Naive thymus-derived CD4-positive, alpha-beta T cell (primary cell): ENCODE data around the gene CPPED1. TPM values are rescaled to one million over a fixed set of nuclear protein-coding genes. Genes with fewer than 3 reads are reported as not detected.
"Not testable (repeated sequence)": the region's sequence is repeated elsewhere in the genome, so short reads cannot be mapped to it uniquely, and the experiment has no call there.

ENCODE experiments used
- ATAC-seq: fragments of 150-1000 bp; cut with Tn5 transposase; 2 replicates; pipeline ENCODE4 v1.10.0; 2021; ENCODE audit warnings: mild to moderate bottlenecking, moderate library complexity
- CTCF ChIA-PET: fragments of 350-600 bp; sonication (Branson Sonifier 250); formaldehyde crosslinking; loops from one replicate; lab custom pipeline; 2021; ENCODE audit warnings: antibody characterized with exemption; lab: Charles Lee
- POLR2A ChIA-PET: fragments of 350-600 bp; sonication (Branson Sonifier 250); formaldehyde crosslinking; loops from one replicate; lab custom pipeline; 2021; ENCODE audit warnings: antibody characterized with exemption, inconsistent platforms; lab: Charles Lee
- DNase-seq, 9 donors: peaks; one replicate each; pipeline versions ENCODE4 v3.0.0 to v3.0.0-alpha.2; 2020 to 2022; ENCODE audit warnings: mixed read lengths in 1 of 9
- H3K27ac ChIP-seq: one replicate; pipeline ENCODE4 v1.7.0; 2013; ENCODE audit warnings: mild to moderate bottlenecking, low read depth, low read length, moderate library complexity
- H3K27me3 ChIP-seq, 2 donors: one replicate each; pipeline ENCODE4 v1.7.0; 2013; ENCODE audit warnings: low read length in 2 of 2, mild to moderate bottlenecking in 2 of 2, moderate library complexity in 2 of 2; ENCODE audit not compliant: control insufficient read depth in 2 of 2, insufficient read depth in 2 of 2
- H3K36me3 ChIP-seq, 3 experiments: 1 replicate in 2 of 3; 2 replicates in 1 of 3; pipeline ENCODE4 v1.7.0; 2013; ENCODE audit warnings: low read length in 3 of 3, mild to moderate bottlenecking in 3 of 3, moderate library complexity in 1 of 3; ENCODE audit not compliant: insufficient read depth in 3 of 3, control insufficient read depth in 2 of 3
- H3K4me1 ChIP-seq, 2 donors: one replicate each; pipeline ENCODE4 v1.7.0; 2013; ENCODE audit warnings: low read length in 2 of 2, mild to moderate bottlenecking in 2 of 2, moderate library complexity in 1 of 2; ENCODE audit not compliant: control insufficient read depth in 2 of 2, insufficient read depth in 2 of 2
- H3K4me3 ChIP-seq: 2 replicates; pipeline ENCODE4 v1.7.0; 2013; ENCODE audit warnings: mild to moderate bottlenecking, low read length
- H3K9me3 ChIP-seq, 3 experiments: 1 replicate in 2 of 3; 2 replicates in 1 of 3; pipeline ENCODE4 v1.7.0; 2013; ENCODE audit warnings: low read length in 3 of 3; ENCODE audit not compliant: control insufficient read depth in 2 of 3
- H3K27ac Mint-ChIP-seq, 9 donors: one replicate each; pipeline ENCODE4 v1.8.0; 2020 to 2022; ENCODE audit warnings: mixed read lengths in 9 of 9, mild to moderate bottlenecking in 8 of 9, moderate library complexity in 5 of 9, inconsistent platforms in 2 of 9
- H3K27me3 Mint-ChIP-seq, 5 donors: one replicate each; pipeline ENCODE4 v1.8.0; 2021 to 2022; ENCODE audit warnings: mixed read lengths in 5 of 5, mild to moderate bottlenecking in 1 of 5
- H3K36me3 Mint-ChIP-seq, 5 donors: one replicate each; pipeline ENCODE4 v1.8.0; 2020 to 2022; ENCODE audit warnings: mixed read lengths in 5 of 5, mild to moderate bottlenecking in 3 of 5, inconsistent platforms in 1 of 5
- H3K4me1 Mint-ChIP-seq, 7 donors: one replicate each; pipeline ENCODE4 v1.8.0; 2020 to 2022; ENCODE audit warnings: mixed read lengths in 7 of 7, mild to moderate bottlenecking in 3 of 7, inconsistent platforms in 1 of 7
- H3K4me3 Mint-ChIP-seq, 10 donors: one replicate each; pipeline ENCODE4 v1.8.0; 2020 to 2022; ENCODE audit warnings: mild to moderate bottlenecking in 10 of 10, mixed read lengths in 10 of 10, moderate library complexity in 6 of 10, inconsistent platforms in 2 of 10
- H3K9me3 Mint-ChIP-seq, 11 donors: one replicate each; pipeline ENCODE4 v1.8.0; 2020 to 2022; ENCODE audit warnings: mixed read lengths in 11 of 11, mild to moderate bottlenecking in 4 of 11, inconsistent platforms in 1 of 11, moderate library complexity in 1 of 11
- intact Hi-C, 2 donors: fragments of 100-400 bp; cut with micrococcal nuclease; formaldehyde crosslinking; loops; one replicate each; pipeline ENCODE4 v1.15.1; 2023
- polyA plus RNA-seq, 2 donors: library from polyadenylated mRNA; unstranded; fragments of 300-500 nt; fragmentation: Illumina TruSeq; gene quantifications; one replicate each; pipeline ENCODE4 v1.2.3, GENCODE V29; 2021
- total RNA-seq, 6 experiments: library from RNA in 5 of 6; stranded (reverse) in 5 of 6; gene quantifications; 1 replicate in 5 of 6; 2 replicates in 1 of 6; pipeline ENCODE4 v1.2.3 and lab custom pipeline; 2021 to 2026

The CPPED1 gene
- total and polyA plus RNA-seq, 7 experiments from 2014 or later = 2.4 to 56.5 (median 3.8) TPM

DNA sequence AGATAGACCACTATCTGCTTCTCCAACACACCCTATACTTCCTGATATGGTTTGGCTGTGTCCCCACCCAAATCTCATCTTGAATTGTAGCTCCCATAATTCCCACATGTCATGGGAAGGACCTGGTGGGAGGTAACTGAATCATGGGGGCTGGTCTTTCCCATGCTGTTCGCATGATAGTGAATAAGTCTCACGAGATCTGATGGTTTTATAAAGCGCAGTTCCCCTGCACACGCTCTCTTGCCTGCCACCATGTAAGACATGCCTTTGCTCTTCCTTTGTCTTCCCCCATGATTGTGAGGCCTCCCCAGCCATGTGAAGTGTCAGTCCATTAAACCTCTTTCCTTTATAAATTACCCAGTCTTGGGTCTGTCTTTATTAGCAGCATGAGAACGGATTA is 11.2 kb downstream of the CPPED1 start:
- H3K36me3 Mint-ChIP-seq = peaks cover 8 to 35% (median 22%) of the 10 kb centered on the region in 5 donors
- peaks cover 0 to 13% (median 4%) of the 10 kb centered on the region in 11 donors for H3K9me3 Mint-ChIP-seq
- H3K27ac ChIP-seq, DNase-seq, H3K9me3 ChIP-seq, ATAC-seq, CTCF ChIA-PET, POLR2A ChIA-PET, H3K27me3 ChIP-seq, H3K27me3 Mint-ChIP-seq, H3K36me3 ChIP-seq, intact Hi-C loops, H3K4me1 Mint-ChIP-seq, H3K4me3 ChIP-seq, H3K4me3 Mint-ChIP-seq, H3K4me1 ChIP-seq, H3K27ac Mint-ChIP-seq: not testable (repeated sequence)

DNA sequence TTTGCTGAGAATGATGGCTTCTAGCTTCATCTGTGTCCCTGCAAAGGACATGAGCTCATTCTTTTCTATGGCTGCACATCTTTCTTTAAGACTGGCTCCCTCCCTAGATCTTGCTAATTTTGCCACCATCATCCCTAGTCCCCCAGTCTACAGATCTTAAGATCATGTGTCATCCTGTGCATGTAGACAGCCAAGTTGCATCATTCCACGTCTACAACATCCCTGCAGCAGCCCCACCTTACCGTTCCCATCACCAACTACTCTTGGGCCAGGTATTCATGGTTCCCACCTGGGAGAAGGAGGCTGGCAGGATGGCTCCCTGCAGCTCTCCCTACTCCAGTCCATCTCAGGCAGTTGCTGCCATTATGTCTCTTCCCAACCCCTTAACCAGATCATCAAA is 12.3 kb downstream of the CPPED1 start:
- H3K36me3 Mint-ChIP-seq = peaks cover 8 to 35% (median 18%) of the 10 kb centered on the region in 5 donors
- Histone ChIP-seq H3K36me3 (no peaks in the 10 kb centered on the region), H3K27ac (no peak overlapping the region), H3K9me3 (no peaks in the 10 kb centered on the region), H3K4me3 (no peak overlapping the region), H3K4me1 (no peaks in the 10 kb centered on the region), H3K27me3 (no peaks in the 10 kb centered on the region)
- ChIA-PET POLR2A (no interaction called here), CTCF (no interaction called here)
- intact Hi-C loops = no loop called here
- ATAC-seq (no peak), DNase-seq (no peak)
- H3K27me3 Mint-ChIP-seq = no peaks in the 10 kb centered on the region
- no peak overlapping the region for H3K27ac Mint-ChIP-seq
- H3K4me1 Mint-ChIP-seq = peaks cover 0 to 9% (median 0%) of the 10 kb centered on the region in 7 donors
- H3K9me3 Mint-ChIP-seq = peaks cover 0 to 13% (median 4%) of the 10 kb centered on the region in 11 donors
- no peak overlapping the region for H3K4me3 Mint-ChIP-seq

DNA sequence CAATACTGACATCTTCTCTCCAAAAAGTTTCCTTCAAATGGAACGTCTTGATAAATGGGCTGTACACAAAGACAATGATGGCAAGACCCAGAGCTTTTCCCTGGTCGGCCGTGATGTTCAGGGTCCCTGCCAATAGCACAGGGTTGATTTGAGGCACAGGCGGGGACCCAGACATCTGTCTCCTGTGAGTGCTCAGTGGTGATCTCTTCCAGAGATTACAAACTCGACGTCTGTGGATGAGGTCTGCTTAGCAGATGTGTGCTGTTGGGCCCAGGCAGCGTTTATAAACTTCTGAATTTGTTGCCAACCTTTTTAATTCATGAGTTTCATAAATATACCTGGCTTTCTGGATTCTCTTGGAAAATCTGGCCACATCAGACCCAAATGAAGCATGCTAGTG is 14.9 kb downstream of the CPPED1 start:
- CTCF ChIA-PET = interaction anchor here (1.2 kb wide), 1 partner anchor 694 kb away, joined by 3 read pairs; no protein-coding TSS in a partner anchor
- no peak overlapping the region for H3K27ac ChIP-seq

DNA sequence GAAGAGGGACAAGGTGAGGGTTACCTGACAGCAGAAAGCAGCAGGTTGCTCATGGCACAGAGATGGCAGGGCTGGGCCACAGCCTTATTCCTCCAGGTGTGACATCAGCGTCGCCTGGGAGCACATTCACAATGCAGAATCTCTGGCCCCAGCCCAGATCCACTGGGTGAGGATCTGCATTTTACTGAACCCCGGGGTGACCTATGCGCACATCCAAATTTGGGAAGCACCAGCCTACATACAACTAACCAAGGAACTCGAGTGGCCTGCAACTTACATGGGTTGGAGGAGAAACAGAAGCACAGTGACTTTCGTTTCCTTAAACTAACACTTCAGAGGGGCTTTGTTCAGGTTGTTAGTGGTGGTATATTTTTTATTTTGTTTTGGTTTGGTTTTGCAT is 17.6 kb downstream of the CPPED1 start:
- Histone ChIP-seq H3K9me3 (no peaks in the 10 kb centered on the region), H3K27me3 (no peaks in the 10 kb centered on the region), H3K27ac (no peak overlapping the region), H3K36me3 (no peaks in the 10 kb centered on the region), H3K4me1 (no peaks in the 10 kb centered on the region), H3K4me3 (no peak overlapping the region)
- peaks cover 0 to 22% (median 13%) of the 10 kb centered on the region in 5 donors for H3K36me3 Mint-ChIP-seq
- no peak overlapping the region for H3K4me3 Mint-ChIP-seq
- intact Hi-C loops = no loop called here
- H3K27ac Mint-ChIP-seq = no peak overlapping the region
- H3K9me3 Mint-ChIP-seq = peaks cover 0 to 16% (median 3%) of the 10 kb centered on the region in 11 donors
- POLR2A ChIA-PET = no interaction called here
- DNase-seq (no peak), ATAC-seq (no peak)
- peaks cover 0 to 6% (median 0%) of the 10 kb centered on the region in 7 donors for H3K4me1 Mint-ChIP-seq
- CTCF ChIA-PET = no interaction called here
- H3K27me3 Mint-ChIP-seq = no peaks in the 10 kb centered on the region

More for the DNA sequence above, 14.9 kb downstream of the CPPED1 start:
- no peak overlapping the region for H3K4me3 Mint-ChIP-seq
- ATAC-seq = no peak
- Histone ChIP-seq H3K4me1 (no peaks in the 10 kb centered on the region), H3K4me3 (no peak overlapping the region), H3K9me3 (no peaks in the 10 kb centered on the region), H3K36me3 (no peaks in the 10 kb centered on the region), H3K27me3 (no peaks in the 10 kb centered on the region)
- DNase-seq = no peak
- intact Hi-C loops = no loop called here
- H3K9me3 Mint-ChIP-seq = peaks cover 0 to 20% (median 7%) of the 10 kb centered on the region in 11 donors
- no peak overlapping the region for H3K27ac Mint-ChIP-seq
- peaks cover 0 to 9% (median 0%) of the 10 kb centered on the region in 7 donors for H3K4me1 Mint-ChIP-seq
- peaks cover 8 to 34% (median 18%) of the 10 kb centered on the region in 5 donors for H3K36me3 Mint-ChIP-seq
- POLR2A ChIA-PET = no interaction called here
- H3K27me3 Mint-ChIP-seq = no peaks in the 10 kb centered on the region

DNA sequence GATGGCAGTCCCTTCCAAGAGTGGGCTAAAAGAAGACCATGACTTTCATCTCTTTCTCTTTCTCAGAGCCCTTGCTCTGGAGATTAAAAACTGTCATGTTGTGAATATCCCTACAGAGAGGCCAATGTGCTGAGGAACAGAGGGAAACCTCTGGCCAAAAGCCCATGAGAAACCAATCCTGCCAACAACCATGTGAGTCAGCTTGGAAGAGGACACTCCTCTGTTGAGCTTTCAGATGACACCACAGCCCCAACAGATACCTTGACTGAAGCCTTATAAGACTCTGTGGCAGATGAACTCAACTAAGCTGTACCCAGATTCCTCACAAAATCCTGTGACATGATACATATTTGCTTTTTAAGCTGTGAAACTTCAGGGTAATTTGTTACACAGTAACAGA is 19.6 kb downstream of the CPPED1 start:
- no peaks in the 10 kb centered on the region for H3K9me3 ChIP-seq
- ChIA-PET POLR2A (no interaction called here), CTCF (interaction anchor here (0.6 kb wide), 1 partner anchor 1559 kb away, joined by 4 read pairs; no protein-coding TSS in a partner anchor)
- H3K27ac ChIP-seq = no peak overlapping the region
- H3K9me3 Mint-ChIP-seq = peaks cover 0 to 16% (median 3%) of the 10 kb centered on the region in 11 donors
- no peak overlapping the region for H3K4me3 Mint-ChIP-seq
- H3K27me3 Mint-ChIP-seq = no peaks in the 10 kb centered on the region
- H3K4me1 ChIP-seq = no peaks in the 10 kb centered on the region
- H3K36me3 ChIP-seq = no peaks in the 10 kb centered on the region
- peaks cover 0 to 33% (median 23%) of the 10 kb centered on the region in 5 donors for H3K36me3 Mint-ChIP-seq
- H3K4me3 ChIP-seq = no peak overlapping the region
- H3K27ac Mint-ChIP-seq = no peak overlapping the region
- ATAC-seq (no peak), DNase-seq (no peak)
- H3K27me3 ChIP-seq = no peaks in the 10 kb centered on the region
- peaks cover 0 to 6% (median 0%) of the 10 kb centered on the region in 7 donors for H3K4me1 Mint-ChIP-seq
- intact Hi-C loops = no loop called here

DNA sequence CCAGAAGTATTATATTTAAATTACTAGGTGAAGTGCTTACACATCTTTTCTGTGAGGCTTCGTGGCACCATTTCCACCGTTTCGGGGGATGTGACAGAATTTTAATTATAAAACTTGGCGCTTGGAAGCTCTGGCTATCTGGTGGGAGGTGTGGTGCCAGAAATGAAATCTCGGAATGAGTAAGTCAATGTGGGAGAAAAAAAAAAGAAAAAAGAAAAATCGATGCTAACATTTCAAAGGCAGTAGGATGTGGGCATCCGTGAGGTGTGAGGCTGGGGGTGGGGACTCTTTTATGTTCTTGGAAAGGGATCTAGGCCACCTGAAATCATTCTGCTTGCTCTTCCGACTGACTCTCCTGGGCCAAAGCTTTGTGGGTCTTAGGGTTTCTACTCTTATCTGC is 21.9 kb downstream of the CPPED1 start:
- Histone ChIP-seq H3K9me3 (no peaks in the 10 kb centered on the region), H3K4me3 (no peak overlapping the region), H3K4me1 (no peaks in the 10 kb centered on the region), H3K27ac (no peak overlapping the region), H3K36me3 (no peaks in the 10 kb centered on the region), H3K27me3 (no peaks in the 10 kb centered on the region)
- ATAC-seq (no peak), DNase-seq (no peak)
- Mint-ChIP-seq H3K27ac (peak overlapping the region in 1 of 9 donors; percentile 21), H3K9me3 (peaks cover 0 to 13% (median 5%) of the 10 kb centered on the region in 11 donors), H3K36me3 (peaks cover 0 to 36% (median 30%) of the 10 kb centered on the region in 5 donors), H3K4me1 (peaks cover 0 to 6% (median 0%) of the 10 kb centered on the region in 7 donors), H3K4me3 (peak overlapping the region in 1 of 10 donors; percentile 2), H3K27me3 (no peaks in the 10 kb centered on the region)
- intact Hi-C loops = no loop called here
- POLR2A ChIA-PET = no interaction called here
- CTCF ChIA-PET = no interaction called here

DNA sequence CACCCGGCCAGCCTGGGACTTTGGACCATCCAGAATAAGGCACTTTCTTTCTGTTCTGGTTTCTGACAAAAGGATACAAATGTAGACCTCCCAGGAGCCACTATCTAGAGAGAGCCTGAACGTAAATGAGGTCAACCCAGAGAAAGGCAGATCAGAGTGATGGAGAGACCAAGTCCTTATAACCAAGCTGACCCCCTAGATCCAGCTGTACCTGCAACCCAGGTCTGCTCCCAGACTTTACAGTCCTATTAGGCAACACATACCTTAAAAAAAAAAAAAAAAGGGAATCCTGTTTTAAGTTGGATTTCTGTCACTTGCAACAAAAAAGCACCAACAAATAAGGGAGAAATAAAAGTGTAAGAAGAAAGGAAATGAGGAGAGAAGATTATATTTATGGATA is 23.2 kb downstream of the CPPED1 start:
- DNase-seq (no peak), ATAC-seq (no peak)
- CTCF ChIA-PET = no interaction called here
- Mint-ChIP-seq H3K4me1 (peaks cover 0 to 6% (median 0%) of the 10 kb centered on the region in 7 donors), H3K36me3 (peaks cover 7 to 47% (median 42%) of the 10 kb centered on the region in 5 donors), H3K4me3 (no peak overlapping the region), H3K27me3 (no peaks in the 10 kb centered on the region), H3K9me3 (peaks cover 0 to 18% (median 6%) of the 10 kb centered on the region in 11 donors), H3K27ac (no peak overlapping the region)
- intact Hi-C loops = no loop called here
- H3K9me3 ChIP-seq = no peaks in the 10 kb centered on the region
- POLR2A ChIA-PET = no interaction called here
- H3K27me3 ChIP-seq = no peaks in the 10 kb centered on the region
- no peaks in the 10 kb centered on the region for H3K4me1 ChIP-seq
- no peaks in the 10 kb centered on the region for H3K36me3 ChIP-seq
- H3K4me3 ChIP-seq = no peak overlapping the region
- H3K27ac ChIP-seq = no peak overlapping the region
